HG02970 (cell line): ENCODE results near the gene RGS6.

Source experiments
- ATAC-seq: cut with Tn5 transposase; IDR thresholded peaks from one replicate; pipeline ENCODE4 v1.9.1; 2021; ENCODE audit warnings: mild to moderate bottlenecking, moderate library complexity, moderate number of reproducible peaks; ENCODE audit not compliant: unreplicated experiment, low FRiP score

Gene RGS6

GRCh38 chr14:72061718-72062117 lies 129.5 kb downstream of the RGS6 start:
- no peak for ATAC-seq

- ATAC-seq = no peak
Measured at GRCh38 chr14:72063761-72064282, 131.6 kb downstream of the RGS6 start.

GRCh38 chr14:72064501-72064900 lies 132.3 kb downstream of the RGS6 start:
- no peak for ATAC-seq

- no peak for ATAC-seq
Measured at GRCh38 chr14:72070458-72070857, 138.2 kb downstream of the RGS6 start.

- ATAC-seq = no peak
Measured at GRCh38 chr14:72075649-72076334, 143.6 kb downstream of the RGS6 start.

- ATAC-seq = no peak
Measured at GRCh38 chr14:72081137-72081536, 148.9 kb downstream of the RGS6 start.

GRCh38 chr14:72084935-72085334 lies 152.7 kb downstream of the RGS6 start:
- no peak for ATAC-seq

- ATAC-seq = no peak
Measured at GRCh38 chr14:72089625-72090024, 157.4 kb downstream of the RGS6 start.

GRCh38 chr14:72094844-72095582 lies 162.8 kb downstream of the RGS6 start:
- no peak for ATAC-seq

GRCh38 chr14:72097173-72097783 lies 165.0 kb downstream of the RGS6 start:
- no peak for ATAC-seq

- no peak for ATAC-seq
Measured at GRCh38 chr14:72098210-72098609, 166.0 kb downstream of the RGS6 start.

- no peak for ATAC-seq
Measured at GRCh38 chr14:72099566-72099965, 167.3 kb downstream of the RGS6 start.

GRCh38 chr14:72104011-72104613 lies 171.9 kb downstream of the RGS6 start:
- no peak for ATAC-seq

- no peak for ATAC-seq
Measured at GRCh38 chr14:72111911-72112310, 179.7 kb downstream of the RGS6 start.

GRCh38 chr14:72118841-72119240 lies 186.6 kb downstream of the RGS6 start:
- no peak for ATAC-seq

GRCh38 chr14:72120315-72120714 lies 188.1 kb downstream of the RGS6 start:
- no peak for ATAC-seq

GRCh38 chr14:72123755-72124154 lies 191.5 kb downstream of the RGS6 start:
- no peak for ATAC-seq

- no peak for ATAC-seq
Measured at GRCh38 chr14:72124171-72124570, 191.9 kb downstream of the RGS6 start.

GRCh38 chr14:72126091-72126490 lies 193.9 kb downstream of the RGS6 start:
- no peak for ATAC-seq

GRCh38 chr14:72126561-72126960 lies 194.3 kb downstream of the RGS6 start:
- ATAC-seq = no peak

- no peak for ATAC-seq
Measured at GRCh38 chr14:72128629-72129028, 196.4 kb downstream of the RGS6 start.
